Measurements from ENCODE around the gene BIN1. TPM values are rescaled to one million over a fixed set of nuclear protein-coding genes. Genes with fewer than 3 reads are reported as not detected.
A peak's percentile ranks its signal among the peaks of the same experiment; 100 is the strongest.

BIN1 gene
- total RNA-seq, 1 experiment from 2014 or later: 31.8 TPM

DNA sequence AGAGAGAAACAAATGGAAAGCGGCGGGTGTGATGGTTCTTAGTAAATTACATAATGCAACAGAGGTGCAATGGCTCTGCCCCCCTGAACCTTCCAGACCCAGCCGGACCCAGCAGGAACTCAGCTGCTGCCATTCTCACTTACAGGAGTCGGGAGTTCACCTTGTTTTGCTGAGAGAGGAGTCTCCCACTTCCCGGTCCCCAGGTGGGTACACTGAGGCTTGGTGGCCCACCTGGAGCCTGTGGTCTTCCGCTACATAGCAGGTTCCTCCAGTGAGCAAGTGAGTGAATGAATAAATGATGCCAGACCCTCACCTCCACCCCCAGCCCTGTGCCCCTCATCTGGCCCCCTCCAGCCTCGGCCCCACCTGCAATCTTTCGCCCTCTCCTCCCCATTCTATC lies 11.2 kb downstream of the BIN1 start:
- no peak overlapping the region for H2AFZ ChIP-seq (ENCODE audit: low read depth, low read length, poor library complexity, severe bottlenecking)
- no peak overlapping the region for H3K27ac ChIP-seq (ENCODE audit: low read depth, low read length)
- intact Hi-C loops (cut with micrococcal nuclease): no loop called here
- no peaks in the 10 kb centered on the region for H3K27me3 ChIP-seq (ENCODE audit: insufficient read depth, low read length)
- no peaks in the 10 kb centered on the region; the same call in 1 of the 2 replicates for H3K79me2 ChIP-seq (ENCODE audit: insufficient read depth, low read length)
- no peak for TF ChIP-seq YY1 (IDR thresholded peaks at IDR 0.05; ENCODE audit: extremely low read depth, insufficient replicate concordance, low read depth, low read length)
- no peak for TF ChIP-seq POLR2AphosphoS5 (IDR thresholded peaks at IDR 0.05; ENCODE audit: low read depth, low read length)
- H4K20me1 ChIP-seq (ENCODE audit: insufficient read depth): no peaks in the 10 kb centered on the region
- no TSS peak for BruUV-seq (replicated peaks)
- no peak overlapping the region for H3K9ac ChIP-seq (ENCODE audit: low read length)
- RAD21 ChIA-PET (ENCODE audit: low non-redundant PET in 1 of 2, low total read pairs in 2 of 2, uncharacterized antibody in 2 of 2, unreplicated experiment in 2 of 2): no interaction called here
- CTCF ChIA-PET: no interaction called here
- no peaks in the 10 kb centered on the region for H3K9me2 ChIP-seq (ENCODE audit: insufficient read depth)
- H3K9me3 ChIP-seq (ENCODE audit: control insufficient read depth in 1 of 2, insufficient read depth in 1 of 2, low read depth in 1 of 2, low read length in 2 of 2): no peaks in the 10 kb centered on the region
- H3K4me3 ChIP-seq (replicated peaks in 1 of 2; ENCODE audit: low read depth in 1 of 2, low read length in 2 of 2): no peak overlapping the region
- DNase-seq (ENCODE audit: low read depth, low spot score) (no peak), ATAC-seq (no peak)
- H3K4me2 ChIP-seq (ENCODE audit: low read length): no peak overlapping the region
- POLR2A ChIA-PET: no interaction called here
- H3K4me1 ChIP-seq (ENCODE audit: control insufficient read depth in 1 of 2, insufficient read depth in 2 of 2, low read length in 2 of 2): peaks cover 34 to 44% of the 10 kb centered on the region in 2 experiments
- no peaks in the 10 kb centered on the region for H3K36me3 ChIP-seq (ENCODE audit: control insufficient read depth in 1 of 2, insufficient read depth in 2 of 2, low read length in 2 of 2)

DNA sequence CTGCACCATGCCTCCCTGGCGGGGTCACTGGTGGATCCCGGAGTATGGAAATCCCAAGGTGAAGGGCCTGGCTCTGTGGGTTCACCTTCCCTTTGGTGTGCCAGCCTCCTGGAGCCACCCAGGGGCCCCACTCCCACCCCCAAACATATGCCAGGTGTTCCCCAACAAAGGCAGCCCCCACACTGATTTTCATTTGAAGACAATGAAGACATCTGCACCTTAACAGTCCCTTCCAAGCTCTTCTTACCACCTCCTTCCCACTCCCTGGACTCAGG lies 11.7 kb downstream of the BIN1 start:
- Histone ChIP-seq H3K9me2 (ENCODE audit: insufficient read depth) (no peaks in the 10 kb centered on the region), H3K9me3 (ENCODE audit: control insufficient read depth in 1 of 2, insufficient read depth in 1 of 2, low read depth in 1 of 2, low read length in 2 of 2) (no peaks in the 10 kb centered on the region), H3K27me3 (ENCODE audit: insufficient read depth, low read length) (no peaks in the 10 kb centered on the region), H2AFZ (ENCODE audit: low read depth, low read length, poor library complexity, severe bottlenecking) (no peak overlapping the region), H3K36me3 (ENCODE audit: control insufficient read depth in 1 of 2, insufficient read depth in 2 of 2, low read length in 2 of 2) (no peaks in the 10 kb centered on the region), H4K20me1 (ENCODE audit: insufficient read depth) (no peaks in the 10 kb centered on the region), H3K4me1 (ENCODE audit: control insufficient read depth in 1 of 2, insufficient read depth in 2 of 2, low read length in 2 of 2) (peaks cover 30 to 40% of the 10 kb centered on the region in 2 experiments), H3K27ac (ENCODE audit: low read depth, low read length) (no peak overlapping the region), H3K9ac (ENCODE audit: low read length) (peak overlapping the region; percentile 30), H3K4me2 (ENCODE audit: low read length) (peak overlapping the region; percentile 69), H3K4me3 (replicated peaks in 1 of 2; ENCODE audit: low read depth in 1 of 2, low read length in 2 of 2) (no peak overlapping the region), H3K79me2 (ENCODE audit: insufficient read depth, low read length) (no peaks in the 10 kb centered on the region; the same call in 1 of the 2 replicates)
- intact Hi-C loops (cut with micrococcal nuclease): no loop called here
- BruUV-seq (replicated peaks): no TSS peak
- ChIA-PET CTCF (interaction anchor here (1.8 kb wide), 1 partner anchor 27 kb away, joined by 5 read pairs; no protein-coding TSS in a partner anchor), POLR2A (no interaction called here), RAD21 (ENCODE audit: low non-redundant PET in 1 of 2, low total read pairs in 2 of 2, uncharacterized antibody in 2 of 2, unreplicated experiment in 2 of 2) (no interaction called here)
- DNase-seq (ENCODE audit: low read depth, low spot score) (no peak), ATAC-seq (no peak)
- TF ChIP-seq, protein P1, sequence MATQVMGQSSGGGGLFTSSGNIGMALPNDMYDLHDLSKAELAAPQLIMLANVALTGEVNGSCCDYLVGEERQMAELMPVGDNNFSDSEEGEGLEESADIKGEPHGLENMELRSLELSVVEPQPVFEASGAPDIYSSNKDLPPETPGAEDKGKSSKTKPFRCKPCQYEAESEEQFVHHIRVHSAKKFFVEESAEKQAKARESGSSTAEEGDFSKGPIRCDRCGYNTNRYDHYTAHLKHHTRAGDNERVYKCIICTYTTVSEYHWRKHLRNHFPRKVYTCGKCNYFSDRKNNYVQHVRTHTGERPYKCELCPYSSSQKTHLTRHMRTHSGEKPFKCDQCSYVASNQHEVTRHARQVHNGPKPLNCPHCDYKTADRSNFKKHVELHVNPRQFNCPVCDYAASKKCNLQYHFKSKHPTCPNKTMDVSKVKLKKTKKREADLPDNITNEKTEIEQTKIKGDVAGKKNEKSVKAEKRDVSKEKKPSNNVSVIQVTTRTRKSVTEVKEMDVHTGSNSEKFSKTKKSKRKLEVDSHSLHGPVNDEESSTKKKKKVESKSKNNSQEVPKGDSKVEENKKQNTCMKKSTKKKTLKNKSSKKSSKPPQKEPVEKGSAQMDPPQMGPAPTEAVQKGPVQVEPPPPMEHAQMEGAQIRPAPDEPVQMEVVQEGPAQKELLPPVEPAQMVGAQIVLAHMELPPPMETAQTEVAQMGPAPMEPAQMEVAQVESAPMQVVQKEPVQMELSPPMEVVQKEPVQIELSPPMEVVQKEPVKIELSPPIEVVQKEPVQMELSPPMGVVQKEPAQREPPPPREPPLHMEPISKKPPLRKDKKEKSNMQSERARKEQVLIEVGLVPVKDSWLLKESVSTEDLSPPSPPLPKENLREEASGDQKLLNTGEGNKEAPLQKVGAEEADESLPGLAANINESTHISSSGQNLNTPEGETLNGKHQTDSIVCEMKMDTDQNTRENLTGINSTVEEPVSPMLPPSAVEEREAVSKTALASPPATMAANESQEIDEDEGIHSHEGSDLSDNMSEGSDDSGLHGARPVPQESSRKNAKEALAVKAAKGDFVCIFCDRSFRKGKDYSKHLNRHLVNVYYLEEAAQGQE (IDR thresholded peaks at IDR 0.05; ENCODE audit: low read depth): no peak
- TF ChIP-seq, protein P2, sequence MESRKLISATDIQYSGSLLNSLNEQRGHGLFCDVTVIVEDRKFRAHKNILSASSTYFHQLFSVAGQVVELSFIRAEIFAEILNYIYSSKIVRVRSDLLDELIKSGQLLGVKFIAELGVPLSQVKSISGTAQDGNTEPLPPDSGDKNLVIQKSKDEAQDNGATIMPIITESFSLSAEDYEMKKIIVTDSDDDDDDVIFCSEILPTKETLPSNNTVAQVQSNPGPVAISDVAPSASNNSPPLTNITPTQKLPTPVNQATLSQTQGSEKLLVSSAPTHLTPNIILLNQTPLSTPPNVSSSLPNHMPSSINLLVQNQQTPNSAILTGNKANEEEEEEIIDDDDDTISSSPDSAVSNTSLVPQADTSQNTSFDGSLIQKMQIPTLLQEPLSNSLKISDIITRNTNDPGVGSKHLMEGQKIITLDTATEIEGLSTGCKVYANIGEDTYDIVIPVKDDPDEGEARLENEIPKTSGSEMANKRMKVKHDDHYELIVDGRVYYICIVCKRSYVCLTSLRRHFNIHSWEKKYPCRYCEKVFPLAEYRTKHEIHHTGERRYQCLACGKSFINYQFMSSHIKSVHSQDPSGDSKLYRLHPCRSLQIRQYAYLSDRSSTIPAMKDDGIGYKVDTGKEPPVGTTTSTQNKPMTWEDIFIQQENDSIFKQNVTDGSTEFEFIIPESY (IDR thresholded peaks at IDR 0.05; ENCODE audit: extremely low read depth, insufficient replicate concordance, low read length): no peak
- TF ChIP-seq YY1 (IDR thresholded peaks at IDR 0.05; ENCODE audit: extremely low read depth, insufficient replicate concordance, low read depth, low read length) (no peak), ZFX (IDR thresholded peaks at IDR 0.05) (no peak), EGR1 (IDR thresholded peaks at IDR 0.05; ENCODE audit: low read depth) (no peak), CBX3 (IDR thresholded peaks at IDR 0.05; ENCODE audit: low read depth) (no peak), SP1 (IDR thresholded peaks at IDR 0.05; ENCODE audit: low read depth) (no peak), POLR2AphosphoS5 (IDR thresholded peaks at IDR 0.05; ENCODE audit: low read depth, low read length) (no peak), CEBPB (IDR thresholded peaks at IDR 0.05; ENCODE audit: low read depth) (no peak), EZH2 (IDR thresholded peaks at IDR 0.05) (no peak), SRF (IDR thresholded peaks at IDR 0.05; ENCODE audit: low read depth) (no peak), TCF7L2 (IDR thresholded peaks at IDR 0.05; ENCODE audit: borderline replicate concordance, extremely low read depth, insufficient read depth, insufficient read length) (no peak), FOSL1 (IDR thresholded peaks at IDR 0.05; ENCODE audit: low read depth) (no peak), SIN3A (IDR thresholded peaks at IDR 0.05; ENCODE audit: low read depth) (no peak), POLR2A (IDR thresholded peaks at IDR 0.05; ENCODE audit: borderline replicate concordance, extremely low read depth, insufficient read depth, insufficient read length) (no peak)
- TF ChIP-seq, protein P3, sequence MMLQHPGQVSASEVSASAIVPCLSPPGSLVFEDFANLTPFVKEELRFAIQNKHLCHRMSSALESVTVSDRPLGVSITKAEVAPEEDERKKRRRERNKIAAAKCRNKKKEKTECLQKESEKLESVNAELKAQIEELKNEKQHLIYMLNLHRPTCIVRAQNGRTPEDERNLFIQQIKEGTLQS (IDR thresholded peaks at IDR 0.05): no peak
- TF ChIP-seq, protein P4, sequence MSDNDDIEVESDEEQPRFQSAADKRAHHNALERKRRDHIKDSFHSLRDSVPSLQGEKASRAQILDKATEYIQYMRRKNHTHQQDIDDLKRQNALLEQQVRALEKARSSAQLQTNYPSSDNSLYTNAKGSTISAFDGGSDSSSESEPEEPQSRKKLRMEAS (IDR thresholded peaks at IDR 0.05): no peak
